Sigmoid colon (tissue), 4 donors: ENCODE measurements around the gene UBE2E2.

Experiments used
- CTCF ChIP-seq, 4 experiments: fragments of 450-650 bp in 3 of 4; fragments of 200-600 bp in 1 of 4; IDR thresholded peaks; one replicate each; pipeline ENCODE4 v1.5.1; 2016 to 2019; ENCODE audit warnings: antibody characterized with exemption in 4 of 4, mild to moderate bottlenecking in 3 of 4, moderate library complexity in 2 of 4
- EP300 ChIP-seq, 4 donors: sonication (generic); formaldehyde crosslinking; IDR thresholded peaks; one replicate each; pipeline ENCODE4 v1.6.1; 2017; ENCODE audit warnings: antibody characterized with exemption in 4 of 4
- POLR2A ChIP-seq, 2 donors: fragments of 450-650 bp; IDR thresholded peaks; one replicate each; pipeline ENCODE4 v1.6.1; 2016; ENCODE audit warnings: antibody characterized with exemption in 2 of 2, mild to moderate bottlenecking in 2 of 2, moderate library complexity in 2 of 2

- no peak for TF ChIP-seq CTCF (IDR thresholded peaks at IDR 0.05)
- TF ChIP-seq EP300 (IDR thresholded peaks at IDR 0.05): no peak
- no peak for TF ChIP-seq POLR2A (IDR thresholded peaks at IDR 0.05)
These were observed 139.2 kb downstream of the UBE2E2 start for GRCh38 chr3:23342343-23342742.
